Ramos (cell line): ENCODE measurements around the gene GSE1.

Source experiments
- in situ Hi-C: fragments of 300-500 bp; cut with MboI; formaldehyde crosslinking; loops from one replicate; pipeline ENCODE4 v1.14.3; 2022; ENCODE audit warnings: low sequenced_read_pairs; ENCODE audit not compliant: unreplicated experiment

GSE1 gene

DNA sequence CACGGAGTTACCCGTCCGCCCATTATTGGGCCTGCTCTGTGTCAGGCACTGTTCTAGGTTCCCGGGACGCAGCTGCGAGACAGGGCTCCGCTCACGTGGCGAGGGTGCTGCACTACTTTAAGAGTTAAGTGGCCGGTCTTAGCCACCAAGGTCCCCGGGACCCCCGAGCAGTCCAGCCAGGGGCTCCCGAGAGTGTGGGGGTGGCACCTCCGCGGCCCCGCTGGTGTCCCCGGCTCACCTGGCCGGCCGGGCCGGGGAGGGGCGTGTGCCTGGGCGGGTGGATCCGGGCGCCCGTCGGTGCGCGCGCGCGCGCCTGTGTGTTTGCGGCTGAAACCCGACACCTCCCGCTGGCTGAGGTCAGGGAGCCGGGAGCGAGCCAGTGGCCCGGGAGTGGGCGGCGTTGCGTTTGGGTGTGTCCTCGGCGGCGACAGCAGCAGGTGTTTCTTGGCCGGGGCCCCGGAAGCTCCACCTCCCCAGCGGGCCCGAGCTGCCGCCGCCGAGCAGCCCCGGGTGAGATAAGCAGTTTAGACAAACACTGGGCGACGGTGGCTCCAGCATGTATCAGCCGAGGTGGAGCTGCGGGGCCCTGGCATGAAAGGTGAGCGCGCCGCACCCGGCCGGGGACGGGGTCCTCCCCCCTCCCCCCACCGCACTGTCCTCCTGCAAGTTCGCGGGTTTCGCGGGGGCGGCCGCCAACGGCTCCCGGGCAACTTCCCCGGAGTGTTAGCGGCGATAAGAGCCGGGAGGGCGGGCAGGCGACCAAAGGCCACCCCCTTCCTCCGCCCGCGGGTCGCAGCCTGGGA, at the start of gene GSE1:
GSE1 (plus strand) TSS at position 522 of the 803 bp plus-strand sequence; CDS start at position 592, 70 bp downstream.
- in situ Hi-C loops: no loop called here

- in situ Hi-C loops: no loop called here
Observed at GRCh38 chr16:85563515-85564276, 49.4 kb upstream of the GSE1 start.

GRCh38 chr16:85564277-85565051, 48.7 kb upstream of the GSE1 start:
- in situ Hi-C loops: no loop called here

DNA sequence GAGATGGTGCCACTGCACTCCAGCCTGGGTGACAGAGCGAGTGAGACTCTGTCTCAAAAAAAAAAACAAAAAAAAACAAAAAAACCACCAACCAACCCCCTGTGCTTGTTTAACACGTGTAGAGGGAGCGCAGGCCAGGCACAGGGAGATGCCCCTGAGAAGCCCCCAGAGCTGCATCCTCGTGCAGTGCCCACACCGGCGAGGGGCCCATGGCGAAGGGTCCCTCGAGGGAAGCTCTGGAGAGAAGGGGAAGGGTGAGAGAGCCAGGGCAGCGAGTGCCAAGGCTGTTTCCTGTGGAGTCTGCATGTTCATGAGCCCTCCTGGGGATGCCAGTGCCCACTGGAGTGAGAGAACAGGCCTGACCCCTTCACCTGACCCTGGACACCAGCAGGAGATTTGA, 47.8 kb upstream of the GSE1 start:
- in situ Hi-C loops: no loop called here

GRCh38 chr16:85565801-85566526, 47.2 kb upstream of the GSE1 start:
- in situ Hi-C loops: no loop called here

DNA sequence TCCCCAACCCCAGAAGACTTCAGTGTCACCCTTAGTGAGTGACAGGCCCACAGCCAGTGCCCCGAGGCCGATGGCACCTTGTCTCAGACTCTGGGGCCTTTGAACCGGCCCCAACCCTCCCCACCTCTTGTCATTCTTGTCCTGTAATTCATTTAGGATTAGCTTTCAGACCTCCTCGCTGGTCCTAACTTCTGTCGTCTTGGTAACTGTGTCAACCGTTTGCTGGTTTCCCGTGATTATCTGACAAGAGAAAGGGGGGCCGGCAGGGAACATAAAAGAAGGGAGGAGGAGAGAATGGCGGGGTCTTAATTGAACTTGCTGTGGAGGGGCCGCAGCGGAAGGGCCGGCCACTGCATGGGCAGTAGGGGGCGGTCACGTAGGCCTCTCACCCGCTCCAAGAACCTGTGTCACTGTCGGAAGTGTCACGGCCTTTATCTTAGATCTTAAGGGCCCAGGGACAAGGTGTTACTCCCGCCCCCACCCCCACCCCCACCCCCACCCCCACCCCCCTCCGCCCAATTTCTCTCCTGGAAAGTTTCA, 46.5 kb upstream of the GSE1 start:
- in situ Hi-C loops: no loop called here

- in situ Hi-C loops: no loop called here
Observed at GRCh38 chr16:85567101-85567866, 45.8 kb upstream of the GSE1 start.

GRCh38 chr16:85567935-85568334, 45.2 kb upstream of the GSE1 start:
- in situ Hi-C loops: no loop called here

- in situ Hi-C loops: no loop called here
Observed at GRCh38 chr16:85568519-85568918, 44.6 kb upstream of the GSE1 start.

DNA sequence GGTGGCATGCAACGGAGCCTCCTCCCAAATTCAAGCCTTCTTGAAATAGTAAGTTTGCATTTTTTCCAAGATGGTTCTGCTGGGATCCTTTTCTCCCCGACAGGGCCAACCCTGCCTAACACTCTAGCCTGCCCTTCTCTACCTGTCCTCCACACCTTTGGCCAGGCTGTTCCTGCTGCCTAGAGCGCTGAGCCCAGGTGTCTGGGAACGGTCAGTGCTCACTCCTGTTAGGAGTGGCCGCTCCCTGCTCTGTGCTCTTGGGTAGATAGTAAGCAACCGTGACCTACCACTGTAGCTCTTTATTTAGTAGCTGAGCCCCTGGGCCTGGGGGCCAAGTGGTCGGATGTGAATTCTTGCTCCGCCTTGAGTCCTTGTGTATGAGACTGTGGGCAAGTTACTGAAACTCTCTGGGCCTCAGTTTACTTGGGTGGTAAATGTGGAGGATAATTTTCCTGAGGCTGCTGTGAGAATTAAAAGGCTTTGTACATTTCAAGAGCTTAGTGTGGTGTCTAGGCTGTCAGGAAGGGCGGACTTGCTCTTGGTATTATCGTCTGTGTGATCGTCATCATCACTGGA, 44.0 kb upstream of the GSE1 start:
- in situ Hi-C loops: no loop called here

- in situ Hi-C loops: no loop called here
Observed at GRCh38 chr16:85569615-85570212, 43.4 kb upstream of the GSE1 start.

- in situ Hi-C loops: no loop called here
Observed at GRCh38 chr16:85570213-85570734, 42.8 kb upstream of the GSE1 start.

DNA sequence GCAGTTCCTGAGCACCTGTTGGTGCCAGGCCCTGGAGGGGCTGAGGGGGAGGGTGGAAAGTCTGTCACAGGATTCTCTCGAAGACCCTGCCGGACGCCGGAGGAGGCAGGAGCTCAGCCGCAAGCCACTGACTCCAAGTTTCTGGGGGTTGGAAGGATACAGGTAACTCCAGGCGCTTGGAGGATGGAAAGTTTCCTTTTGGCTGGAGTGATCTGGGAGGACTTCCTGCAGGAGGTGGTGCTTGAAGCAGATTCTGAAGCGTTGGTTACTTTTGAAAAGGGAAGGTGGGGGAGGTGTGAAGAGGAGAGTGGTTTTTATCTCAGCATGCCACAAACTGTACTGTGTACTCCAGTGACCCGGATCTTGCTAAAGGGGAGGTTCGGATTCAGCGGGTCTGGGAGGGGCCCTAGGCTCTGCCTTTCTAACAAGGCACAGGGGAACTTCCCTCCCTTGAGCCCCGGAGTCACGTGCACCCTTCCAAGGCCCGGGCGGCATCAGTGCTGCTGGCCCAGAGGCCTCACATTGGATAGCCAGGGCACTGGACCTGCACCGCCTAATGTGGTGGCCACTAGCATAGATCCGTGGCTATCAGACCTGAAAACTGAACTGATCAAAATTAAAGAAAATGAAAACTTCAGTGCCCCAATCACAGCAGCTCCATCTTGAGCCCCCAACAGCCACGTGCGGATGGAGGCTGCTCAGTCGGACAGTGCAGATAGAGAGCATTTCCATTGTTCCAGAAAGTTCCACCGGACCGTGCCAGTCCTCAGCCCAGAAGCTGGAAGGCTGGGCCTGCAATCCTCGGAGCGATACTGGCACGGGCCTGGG, 42.2 kb upstream of the GSE1 start:
- in situ Hi-C loops: no loop called here

DNA sequence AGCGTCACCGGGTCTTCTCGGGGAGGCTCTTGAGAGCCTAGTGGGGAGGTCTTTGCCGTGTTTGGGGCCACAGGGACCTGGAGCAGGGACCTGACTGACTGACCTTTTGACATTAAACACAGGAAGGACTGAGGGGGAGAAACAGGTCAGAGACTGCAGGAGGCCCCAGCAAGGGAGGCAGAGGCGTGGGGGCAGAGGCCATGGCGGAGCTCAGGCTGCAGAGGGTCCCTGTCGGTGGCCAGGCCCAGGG, 41.6 kb upstream of the GSE1 start:
- in situ Hi-C loops: no loop called here

DNA sequence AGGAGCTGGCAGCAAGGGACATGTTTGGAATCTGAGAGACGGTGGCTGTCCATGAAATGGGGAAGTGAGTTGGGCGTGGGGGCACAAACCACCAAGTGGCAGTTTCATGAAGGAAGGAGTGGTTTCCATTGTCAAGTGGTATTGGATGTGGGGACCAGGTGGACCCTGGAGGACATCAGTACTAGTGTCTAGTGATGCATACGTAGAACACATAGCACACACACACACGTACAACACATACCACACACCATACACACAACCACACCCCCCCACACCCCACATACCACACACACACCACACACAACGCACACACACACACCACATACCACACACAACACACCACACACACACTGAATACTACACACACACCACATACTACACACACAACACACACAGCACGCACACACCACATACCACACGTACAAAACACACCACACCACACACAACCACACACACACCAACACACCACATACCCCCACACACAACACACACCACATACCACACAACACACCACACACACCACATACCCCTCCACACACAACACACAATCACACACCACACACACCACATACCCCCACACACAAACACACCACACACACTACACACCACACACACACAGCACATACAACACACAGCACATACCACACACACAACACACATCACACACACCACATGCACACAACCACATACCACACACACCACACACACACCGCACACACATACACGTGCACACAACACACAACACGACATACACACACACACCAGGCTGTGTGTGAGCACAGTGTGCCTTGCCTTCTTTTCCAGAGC, 41.1 kb upstream of the GSE1 start:
- in situ Hi-C loops: no loop called here

GRCh38 chr16:85573045-85573695, 40.0 kb upstream of the GSE1 start:
- in situ Hi-C loops: no loop called here
